Measurements from ENCODE around the gene PLD4.
"Not testable (repeated sequence)": the region's sequence is repeated elsewhere in the genome, so short reads cannot be mapped to it uniquely, and the experiment has no call there.

The PLD4 gene

GRCh38 chr14:104883681-104884361 is 40.9 kb upstream of the PLD4 start:
- no peak overlapping the region for H3K27ac Mint-ChIP-seq
- no peaks in the 10 kb centered on the region for H3K9me3 Mint-ChIP-seq
- H3K4me1 Mint-ChIP-seq, result no peaks in the 10 kb centered on the region
- no peak overlapping the region for H3K4me3 Mint-ChIP-seq
- no peaks in the 10 kb centered on the region for H3K36me3 Mint-ChIP-seq
- H3K27me3 Mint-ChIP-seq, result no peaks in the 10 kb centered on the region

- not testable (repeated sequence) for H3K27ac Mint-ChIP-seq, H3K4me3 Mint-ChIP-seq, H3K4me1 Mint-ChIP-seq, H3K27me3 Mint-ChIP-seq, H3K36me3 Mint-ChIP-seq, H3K9me3 Mint-ChIP-seq
Measured at GRCh38 chr14:104884381-104884780, 40.3 kb upstream of the PLD4 start.

GRCh38 chr14:104885031-104885972 is 39.4 kb upstream of the PLD4 start:
- Mint-ChIP-seq H3K4me1 (no peaks in the 10 kb centered on the region), H3K27ac (no peak overlapping the region), H3K9me3 (no peaks in the 10 kb centered on the region), H3K36me3 (no peaks in the 10 kb centered on the region), H3K27me3 (no peaks in the 10 kb centered on the region), H3K4me3 (no peak overlapping the region)

- Mint-ChIP-seq H3K4me3 (no peak overlapping the region), H3K9me3 (no peaks in the 10 kb centered on the region), H3K27me3 (no peaks in the 10 kb centered on the region), H3K27ac (no peak overlapping the region), H3K4me1 (no peaks in the 10 kb centered on the region), H3K36me3 (no peaks in the 10 kb centered on the region)
Measured at GRCh38 chr14:104885973-104886689, 38.5 kb upstream of the PLD4 start.

- Mint-ChIP-seq H3K4me1 (no peaks in the 10 kb centered on the region), H3K27ac (no peak overlapping the region)
Measured at GRCh38 chr14:104886690-104887622, 37.7 kb upstream of the PLD4 start.

GRCh38 chr14:104887623-104888488 is 36.8 kb upstream of the PLD4 start:
- Mint-ChIP-seq H3K36me3 (no peaks in the 10 kb centered on the region), H3K4me3 (no peak overlapping the region), H3K27ac (no peak overlapping the region), H3K9me3 (no peaks in the 10 kb centered on the region), H3K27me3 (no peaks in the 10 kb centered on the region), H3K4me1 (no peaks in the 10 kb centered on the region)

More at GRCh38 chr14:104886690-104887622, 37.7 kb upstream of the PLD4 start:
- H3K9me3 Mint-ChIP-seq, result no peaks in the 10 kb centered on the region
- no peaks in the 10 kb centered on the region for H3K27me3 Mint-ChIP-seq
- no peaks in the 10 kb centered on the region for H3K36me3 Mint-ChIP-seq
- no peak overlapping the region for H3K4me3 Mint-ChIP-seq

GRCh38 chr14:104888489-104889374 is 35.9 kb upstream of the PLD4 start:
- Mint-ChIP-seq H3K4me1 (no peaks in the 10 kb centered on the region), H3K9me3 (no peaks in the 10 kb centered on the region), H3K36me3 (no peaks in the 10 kb centered on the region)

GRCh38 chr14:104889375-104889757 is 35.3 kb upstream of the PLD4 start:
- Mint-ChIP-seq H3K4me1 (no peaks in the 10 kb centered on the region), H3K27me3 (no peaks in the 10 kb centered on the region), H3K27ac (no peak overlapping the region), H3K9me3 (no peaks in the 10 kb centered on the region), H3K36me3 (no peaks in the 10 kb centered on the region), H3K4me3 (no peak overlapping the region)

More at GRCh38 chr14:104888489-104889374, 35.9 kb upstream of the PLD4 start:
- H3K27me3 Mint-ChIP-seq, result no peaks in the 10 kb centered on the region
- no peak overlapping the region for H3K27ac Mint-ChIP-seq
- no peak overlapping the region for H3K4me3 Mint-ChIP-seq

GRCh38 chr14:104890292-104890691 is 34.4 kb upstream of the PLD4 start:
- not testable (repeated sequence) for H3K36me3 Mint-ChIP-seq, H3K27ac Mint-ChIP-seq, H3K4me1 Mint-ChIP-seq, H3K27me3 Mint-ChIP-seq, H3K4me3 Mint-ChIP-seq, H3K9me3 Mint-ChIP-seq

- H3K4me1 Mint-ChIP-seq, result no peaks in the 10 kb centered on the region
- H3K27me3 Mint-ChIP-seq, result no peaks in the 10 kb centered on the region
- no peak overlapping the region for H3K27ac Mint-ChIP-seq
- no peaks in the 10 kb centered on the region for H3K36me3 Mint-ChIP-seq
- no peaks in the 10 kb centered on the region for H3K9me3 Mint-ChIP-seq
- H3K4me3 Mint-ChIP-seq, result no peak overlapping the region
Measured at GRCh38 chr14:104891121-104891551, 33.5 kb upstream of the PLD4 start.

GRCh38 chr14:104891664-104892530 is 32.8 kb upstream of the PLD4 start:
- Mint-ChIP-seq H3K36me3 (no peaks in the 10 kb centered on the region), H3K4me3 (no peak overlapping the region), H3K4me1 (peaks cover 4% of the 10 kb centered on the region), H3K27ac (no peak overlapping the region), H3K27me3 (no peaks in the 10 kb centered on the region), H3K9me3 (no peaks in the 10 kb centered on the region)

- H3K27ac Mint-ChIP-seq, result no peak overlapping the region
- H3K4me1 Mint-ChIP-seq, result peaks cover 4% of the 10 kb centered on the region
- no peak overlapping the region for H3K4me3 Mint-ChIP-seq
- H3K27me3 Mint-ChIP-seq, result no peaks in the 10 kb centered on the region
- no peaks in the 10 kb centered on the region for H3K36me3 Mint-ChIP-seq
- no peaks in the 10 kb centered on the region for H3K9me3 Mint-ChIP-seq
Measured at GRCh38 chr14:104892531-104893434, 31.9 kb upstream of the PLD4 start.
